Measurements from ENCODE around the gene ERG28. TPM values are rescaled to one million over a fixed set of nuclear protein-coding genes. Genes with fewer than 3 reads are reported as not detected.

ERG28 gene
- polyA plus RNA-seq, 2 of the 4 experiments (the other 2 are of a cell fraction): 18.8 to 23.4 TPM

- H3K4me2 ChIP-seq: no peak overlapping the region
- TF ChIP-seq NFE2L2 (conservative IDR thresholded peaks at IDR 0.05; ENCODE audit: low read length): no peak
- TF ChIP-seq, protein P1, sequence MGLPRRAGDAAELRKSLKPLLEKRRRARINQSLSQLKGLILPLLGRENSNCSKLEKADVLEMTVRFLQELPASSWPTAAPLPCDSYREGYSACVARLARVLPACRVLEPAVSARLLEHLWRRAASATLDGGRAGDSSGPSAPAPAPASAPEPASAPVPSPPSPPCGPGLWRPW (IDR thresholded peaks at IDR 0.05): no peak
- TF ChIP-seq, protein P2, sequence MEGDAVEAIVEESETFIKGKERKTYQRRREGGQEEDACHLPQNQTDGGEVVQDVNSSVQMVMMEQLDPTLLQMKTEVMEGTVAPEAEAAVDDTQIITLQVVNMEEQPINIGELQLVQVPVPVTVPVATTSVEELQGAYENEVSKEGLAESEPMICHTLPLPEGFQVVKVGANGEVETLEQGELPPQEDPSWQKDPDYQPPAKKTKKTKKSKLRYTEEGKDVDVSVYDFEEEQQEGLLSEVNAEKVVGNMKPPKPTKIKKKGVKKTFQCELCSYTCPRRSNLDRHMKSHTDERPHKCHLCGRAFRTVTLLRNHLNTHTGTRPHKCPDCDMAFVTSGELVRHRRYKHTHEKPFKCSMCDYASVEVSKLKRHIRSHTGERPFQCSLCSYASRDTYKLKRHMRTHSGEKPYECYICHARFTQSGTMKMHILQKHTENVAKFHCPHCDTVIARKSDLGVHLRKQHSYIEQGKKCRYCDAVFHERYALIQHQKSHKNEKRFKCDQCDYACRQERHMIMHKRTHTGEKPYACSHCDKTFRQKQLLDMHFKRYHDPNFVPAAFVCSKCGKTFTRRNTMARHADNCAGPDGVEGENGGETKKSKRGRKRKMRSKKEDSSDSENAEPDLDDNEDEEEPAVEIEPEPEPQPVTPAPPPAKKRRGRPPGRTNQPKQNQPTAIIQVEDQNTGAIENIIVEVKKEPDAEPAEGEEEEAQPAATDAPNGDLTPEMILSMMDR (IDR thresholded peaks at IDR 0.05): no peak
- TF ChIP-seq, protein P3, sequence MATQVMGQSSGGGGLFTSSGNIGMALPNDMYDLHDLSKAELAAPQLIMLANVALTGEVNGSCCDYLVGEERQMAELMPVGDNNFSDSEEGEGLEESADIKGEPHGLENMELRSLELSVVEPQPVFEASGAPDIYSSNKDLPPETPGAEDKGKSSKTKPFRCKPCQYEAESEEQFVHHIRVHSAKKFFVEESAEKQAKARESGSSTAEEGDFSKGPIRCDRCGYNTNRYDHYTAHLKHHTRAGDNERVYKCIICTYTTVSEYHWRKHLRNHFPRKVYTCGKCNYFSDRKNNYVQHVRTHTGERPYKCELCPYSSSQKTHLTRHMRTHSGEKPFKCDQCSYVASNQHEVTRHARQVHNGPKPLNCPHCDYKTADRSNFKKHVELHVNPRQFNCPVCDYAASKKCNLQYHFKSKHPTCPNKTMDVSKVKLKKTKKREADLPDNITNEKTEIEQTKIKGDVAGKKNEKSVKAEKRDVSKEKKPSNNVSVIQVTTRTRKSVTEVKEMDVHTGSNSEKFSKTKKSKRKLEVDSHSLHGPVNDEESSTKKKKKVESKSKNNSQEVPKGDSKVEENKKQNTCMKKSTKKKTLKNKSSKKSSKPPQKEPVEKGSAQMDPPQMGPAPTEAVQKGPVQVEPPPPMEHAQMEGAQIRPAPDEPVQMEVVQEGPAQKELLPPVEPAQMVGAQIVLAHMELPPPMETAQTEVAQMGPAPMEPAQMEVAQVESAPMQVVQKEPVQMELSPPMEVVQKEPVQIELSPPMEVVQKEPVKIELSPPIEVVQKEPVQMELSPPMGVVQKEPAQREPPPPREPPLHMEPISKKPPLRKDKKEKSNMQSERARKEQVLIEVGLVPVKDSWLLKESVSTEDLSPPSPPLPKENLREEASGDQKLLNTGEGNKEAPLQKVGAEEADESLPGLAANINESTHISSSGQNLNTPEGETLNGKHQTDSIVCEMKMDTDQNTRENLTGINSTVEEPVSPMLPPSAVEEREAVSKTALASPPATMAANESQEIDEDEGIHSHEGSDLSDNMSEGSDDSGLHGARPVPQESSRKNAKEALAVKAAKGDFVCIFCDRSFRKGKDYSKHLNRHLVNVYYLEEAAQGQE (IDR thresholded peaks at IDR 0.05): no peak
- TF ChIP-seq ZC3H11A (IDR thresholded peaks at IDR 0.05): no peak
- no peak for TF ChIP-seq CBX2 (IDR thresholded peaks at IDR 0.05; ENCODE audit: borderline replicate concordance, low read depth)
- no peak for TF ChIP-seq CHD2 (IDR thresholded peaks at IDR 0.05; ENCODE audit: low read length, partially characterized antibody)
- TF ChIP-seq HEYL (CRISPR knock-in tag; IDR thresholded peaks at IDR 0.05): no peak
- no peak for TF ChIP-seq ZNF302 (CRISPR knock-in tag; IDR thresholded peaks at IDR 0.05)
- TF ChIP-seq GATA3 (IDR thresholded peaks at IDR 0.05; ENCODE audit: borderline replicate concordance): no peak
- no peak for TF ChIP-seq SMC3 (IDR thresholded peaks at IDR 0.05)
- TF ChIP-seq ESRRA (IDR thresholded peaks at IDR 0.05; ENCODE audit: borderline replicate concordance, low read length): no peak
- TF ChIP-seq RARB (CRISPR knock-in tag; IDR thresholded peaks at IDR 0.05): no peak
- no peak for TF ChIP-seq E2F6 (IDR thresholded peaks at IDR 0.05; ENCODE audit: borderline replicate concordance, low read depth)
- DNase-seq (ENCODE audit: low read depth in 1 of 2, low spot score in 1 of 2) (no peak), FAIRE-seq (no peak), ATAC-seq (no peak)
- H3K9me3 ChIP-seq: no peaks in the 10 kb centered on the region
- WGBS (ENCODE audit: missing lambda C conversion rate): 43% methylated on average over 3 of the region's 3 CpGs
- POLR2A ChIA-PET: no interaction called here
- H3K4me1 ChIP-seq: peaks cover 12% of the 10 kb centered on the region
- no peak overlapping the region for H3K27ac ChIP-seq
- CTCF ChIA-PET: interaction anchor here (1.5 to 3.6 kb wide), 3 partner anchors 27 to 66 kb away, joined by 5 to 10 read pairs (median 5); no protein-coding TSS in a partner anchor
- H3K4me3 ChIP-seq: no peak overlapping the region
Measured at GRCh38 chr14:75626863-75627262, 33.8 kb downstream of the ERG28 start.

- no peak for TF ChIP-seq CEBPB (IDR thresholded peaks at IDR 0.05)
- TF ChIP-seq HOXB5 (CRISPR knock-in tag; IDR thresholded peaks at IDR 0.05): no peak
- no peak for TF ChIP-seq POLR2AphosphoS2 (conservative IDR thresholded peaks at IDR 0.05; ENCODE audit: low read length)
- TF ChIP-seq HOXA7 (CRISPR knock-in tag; IDR thresholded peaks at IDR 0.05): no peak
- no peak for TF ChIP-seq HDAC2 (IDR thresholded peaks at IDR 0.05)
- TF ChIP-seq, protein P4, sequence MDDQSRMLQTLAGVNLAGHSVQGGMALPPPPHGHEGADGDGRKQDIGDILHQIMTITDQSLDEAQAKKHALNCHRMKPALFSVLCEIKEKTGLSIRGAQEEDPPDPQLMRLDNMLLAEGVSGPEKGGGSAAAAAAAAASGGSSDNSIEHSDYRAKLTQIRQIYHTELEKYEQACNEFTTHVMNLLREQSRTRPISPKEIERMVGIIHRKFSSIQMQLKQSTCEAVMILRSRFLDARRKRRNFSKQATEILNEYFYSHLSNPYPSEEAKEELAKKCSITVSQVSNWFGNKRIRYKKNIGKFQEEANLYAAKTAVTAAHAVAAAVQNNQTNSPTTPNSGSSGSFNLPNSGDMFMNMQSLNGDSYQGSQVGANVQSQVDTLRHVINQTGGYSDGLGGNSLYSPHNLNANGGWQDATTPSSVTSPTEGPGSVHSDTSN (IDR thresholded peaks at IDR 0.05): no peak
- TF ChIP-seq, protein P5, sequence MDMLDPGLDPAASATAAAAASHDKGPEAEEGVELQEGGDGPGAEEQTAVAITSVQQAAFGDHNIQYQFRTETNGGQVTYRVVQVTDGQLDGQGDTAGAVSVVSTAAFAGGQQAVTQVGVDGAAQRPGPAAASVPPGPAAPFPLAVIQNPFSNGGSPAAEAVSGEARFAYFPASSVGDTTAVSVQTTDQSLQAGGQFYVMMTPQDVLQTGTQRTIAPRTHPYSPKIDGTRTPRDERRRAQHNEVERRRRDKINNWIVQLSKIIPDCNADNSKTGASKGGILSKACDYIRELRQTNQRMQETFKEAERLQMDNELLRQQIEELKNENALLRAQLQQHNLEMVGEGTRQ (IDR thresholded peaks at IDR 0.05): no peak
- TF ChIP-seq CBX2 (IDR thresholded peaks at IDR 0.05; ENCODE audit: borderline replicate concordance, low read depth): no peak
- no peak for TF ChIP-seq NFE2L2 (conservative IDR thresholded peaks at IDR 0.05; ENCODE audit: low read length)
- TF ChIP-seq SREBF2 (IDR thresholded peaks at IDR 0.05): no peak
- no peak for TF ChIP-seq EHMT2 (IDR thresholded peaks at IDR 0.05; ENCODE audit: low read depth)
- TF ChIP-seq MAFK (IDR thresholded peaks at IDR 0.05; ENCODE audit: partially characterized antibody): no peak
- no peak for TF ChIP-seq CHD2 (IDR thresholded peaks at IDR 0.05; ENCODE audit: low read length, partially characterized antibody)
- no peak for TF ChIP-seq NPAS2 (CRISPR knock-in tag; IDR thresholded peaks at IDR 0.05; ENCODE audit: borderline replicate concordance)
- TF ChIP-seq ESRRA (IDR thresholded peaks at IDR 0.05; ENCODE audit: borderline replicate concordance, low read length): no peak
- TF ChIP-seq, protein P2 (IDR thresholded peaks at IDR 0.05): no peak
- no peak for TF ChIP-seq EHF (CRISPR knock-in tag; IDR thresholded peaks at IDR 0.05)
- TF ChIP-seq RCOR1 (IDR thresholded peaks at IDR 0.05; ENCODE audit: low read depth, low read length): no peak
- no peak for TF ChIP-seq HEYL (CRISPR knock-in tag; IDR thresholded peaks at IDR 0.05)
- DNase-seq (ENCODE audit: low read depth in 1 of 2, low spot score in 1 of 2) (no peak), FAIRE-seq (no peak), ATAC-seq (no peak)
- H3K4me2 ChIP-seq: no peak overlapping the region
- peaks cover 12% of the 10 kb centered on the region for H3K4me1 ChIP-seq
- 91% methylated on average over 3 of the region's 3 CpGs for WGBS (ENCODE audit: missing lambda C conversion rate)
- no peak overlapping the region for H3K27ac ChIP-seq
- no peaks in the 10 kb centered on the region for H3K9me3 ChIP-seq
- no peak overlapping the region for H3K4me3 ChIP-seq
- CTCF ChIA-PET: interaction anchor here (3.6 kb wide), 1 partner anchor 28 kb away, joined by 10 read pairs; no protein-coding TSS in a partner anchor
- POLR2A ChIA-PET: no interaction called here
Measured at GRCh38 chr14:75626396-75626795, 34.3 kb downstream of the ERG28 start.
